ENCODE data around the gene CD200R1.

The CD200R1 gene

DNA sequence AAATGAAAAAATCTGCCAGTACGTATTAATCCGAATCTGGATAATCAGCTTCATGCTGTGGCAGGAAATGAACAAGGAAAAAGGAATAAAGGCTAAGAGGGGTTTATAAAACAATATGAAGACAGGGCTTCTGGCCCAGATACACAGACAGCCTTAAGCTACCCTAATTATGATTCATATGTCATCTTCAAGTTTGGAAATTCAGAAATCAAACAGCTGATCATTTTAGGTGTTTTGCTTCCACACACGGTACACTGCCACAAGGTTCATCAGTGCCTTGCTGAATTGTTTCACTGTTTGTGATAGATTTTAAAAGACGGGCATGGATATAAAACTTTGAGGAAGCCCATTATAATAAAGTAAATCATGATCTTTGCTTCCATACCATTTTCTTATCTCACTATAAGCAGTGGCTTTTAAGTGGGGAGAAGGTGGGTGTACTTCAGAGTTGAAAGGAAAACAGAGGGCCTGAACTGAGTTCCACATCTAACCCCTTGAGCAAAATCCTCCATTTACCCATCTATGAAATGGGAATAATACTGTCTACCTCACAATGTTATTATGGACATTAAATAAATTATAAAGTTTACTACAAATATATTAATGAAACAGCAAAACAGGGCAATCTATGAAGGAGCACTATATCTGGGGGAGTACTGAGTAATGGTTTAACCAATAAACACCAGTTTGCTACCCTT lies 31.6 kb upstream of the CD200R1 start:
- no peak overlapping the region for H3K9ac ChIP-seq (ENCODE audit: low read length)
- no peaks in the 10 kb centered on the region for H4K20me1 ChIP-seq (ENCODE audit: insufficient read depth, low read length)
- no peak overlapping the region for H3K27ac ChIP-seq (ENCODE audit: low read depth, low read length, poor library complexity, severe bottlenecking)
- H2AFZ ChIP-seq (ENCODE audit: low read length), result no peak overlapping the region
- no peak overlapping the region for H3K4me3 ChIP-seq (ENCODE audit: low read depth, low read length, poor library complexity, severe bottlenecking)
- H3F3A ChIP-seq (ENCODE audit: insufficient read depth, low read length), result no peaks in the 10 kb centered on the region
- H3K4me1 ChIP-seq (ENCODE audit: insufficient read depth, low read length, severe bottlenecking), result no peaks in the 10 kb centered on the region
- no peak for TF ChIP-seq EZH2 (IDR thresholded peaks at IDR 0.05; ENCODE audit: borderline replicate concordance, low read length)
- TF ChIP-seq, protein P1, sequence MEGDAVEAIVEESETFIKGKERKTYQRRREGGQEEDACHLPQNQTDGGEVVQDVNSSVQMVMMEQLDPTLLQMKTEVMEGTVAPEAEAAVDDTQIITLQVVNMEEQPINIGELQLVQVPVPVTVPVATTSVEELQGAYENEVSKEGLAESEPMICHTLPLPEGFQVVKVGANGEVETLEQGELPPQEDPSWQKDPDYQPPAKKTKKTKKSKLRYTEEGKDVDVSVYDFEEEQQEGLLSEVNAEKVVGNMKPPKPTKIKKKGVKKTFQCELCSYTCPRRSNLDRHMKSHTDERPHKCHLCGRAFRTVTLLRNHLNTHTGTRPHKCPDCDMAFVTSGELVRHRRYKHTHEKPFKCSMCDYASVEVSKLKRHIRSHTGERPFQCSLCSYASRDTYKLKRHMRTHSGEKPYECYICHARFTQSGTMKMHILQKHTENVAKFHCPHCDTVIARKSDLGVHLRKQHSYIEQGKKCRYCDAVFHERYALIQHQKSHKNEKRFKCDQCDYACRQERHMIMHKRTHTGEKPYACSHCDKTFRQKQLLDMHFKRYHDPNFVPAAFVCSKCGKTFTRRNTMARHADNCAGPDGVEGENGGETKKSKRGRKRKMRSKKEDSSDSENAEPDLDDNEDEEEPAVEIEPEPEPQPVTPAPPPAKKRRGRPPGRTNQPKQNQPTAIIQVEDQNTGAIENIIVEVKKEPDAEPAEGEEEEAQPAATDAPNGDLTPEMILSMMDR (IDR thresholded peaks at IDR 0.05; ENCODE audit: low read length), result no peak
- no peaks in the 10 kb centered on the region for H3K9me3 ChIP-seq (ENCODE audit: low read length)
- H3K27me3 ChIP-seq (ENCODE audit: insufficient read depth, low read length), result no peaks in the 10 kb centered on the region
- H3K9me2 ChIP-seq (ENCODE audit: low read depth, low read length), result no peaks in the 10 kb centered on the region
- H3K4me2 ChIP-seq (ENCODE audit: low read length), result no peak overlapping the region
- H3K36me3 ChIP-seq (ENCODE audit: insufficient read depth, low read length), result peaks cover 93% of the 10 kb centered on the region
- 0 out of 2 replicates have a peak, but pooled peaks cover 4% of the 10 kb centered on the region for H3K79me2 ChIP-seq (ENCODE audit: insufficient read depth, low read length)

DNA sequence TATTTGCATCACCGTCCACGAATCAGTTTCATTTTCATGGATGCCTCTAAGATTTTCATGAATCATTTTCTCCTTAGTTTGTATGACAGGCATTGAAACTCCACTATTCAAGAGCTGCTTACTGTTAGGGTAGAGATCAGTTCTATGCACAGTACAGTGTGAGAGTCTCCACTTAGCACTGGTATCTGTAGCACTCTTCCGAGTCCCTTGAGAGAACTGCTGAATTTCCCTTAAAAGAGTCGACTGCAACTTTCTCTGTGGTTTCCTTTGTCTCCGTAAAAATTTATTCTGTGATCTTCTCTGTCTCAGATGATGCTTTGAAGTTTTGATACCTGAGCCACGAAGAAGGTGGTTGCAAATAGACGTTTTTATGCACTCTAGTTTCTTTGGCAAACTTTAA lies 30.7 kb upstream of the CD200R1 start:
- H3K4me1 ChIP-seq (ENCODE audit: insufficient read depth, low read length, severe bottlenecking), result no peaks in the 10 kb centered on the region
- no peak overlapping the region for H3K4me2 ChIP-seq (ENCODE audit: low read length)
- no peaks in the 10 kb centered on the region for H3K9me3 ChIP-seq (ENCODE audit: low read length)
- no peak overlapping the region for H3K4me3 ChIP-seq (ENCODE audit: low read depth, low read length, poor library complexity, severe bottlenecking)
- H3K79me2 ChIP-seq (ENCODE audit: insufficient read depth, low read length), result 0 out of 2 replicates have a peak, but pooled peaks cover 4% of the 10 kb centered on the region
- no peaks in the 10 kb centered on the region for H3K9me2 ChIP-seq (ENCODE audit: low read depth, low read length)
- peaks cover 93% of the 10 kb centered on the region for H3K36me3 ChIP-seq (ENCODE audit: insufficient read depth, low read length)
- no peaks in the 10 kb centered on the region; the same call in 1 of the 2 replicates for H3F3A ChIP-seq (ENCODE audit: insufficient read depth, low read length)
- H3K9ac ChIP-seq (ENCODE audit: low read length), result no peak overlapping the region
- H4K20me1 ChIP-seq (ENCODE audit: insufficient read depth, low read length), result no peaks in the 10 kb centered on the region
- no peaks in the 10 kb centered on the region for H3K27me3 ChIP-seq (ENCODE audit: insufficient read depth, low read length)
- H3K27ac ChIP-seq (ENCODE audit: low read depth, low read length, poor library complexity, severe bottlenecking), result no peak overlapping the region
- H2AFZ ChIP-seq (ENCODE audit: low read length), result no peak overlapping the region
- TF ChIP-seq, protein P1 (IDR thresholded peaks at IDR 0.05; ENCODE audit: low read length), result no peak
- no peak for TF ChIP-seq EZH2 (IDR thresholded peaks at IDR 0.05; ENCODE audit: borderline replicate concordance, low read length)

DNA sequence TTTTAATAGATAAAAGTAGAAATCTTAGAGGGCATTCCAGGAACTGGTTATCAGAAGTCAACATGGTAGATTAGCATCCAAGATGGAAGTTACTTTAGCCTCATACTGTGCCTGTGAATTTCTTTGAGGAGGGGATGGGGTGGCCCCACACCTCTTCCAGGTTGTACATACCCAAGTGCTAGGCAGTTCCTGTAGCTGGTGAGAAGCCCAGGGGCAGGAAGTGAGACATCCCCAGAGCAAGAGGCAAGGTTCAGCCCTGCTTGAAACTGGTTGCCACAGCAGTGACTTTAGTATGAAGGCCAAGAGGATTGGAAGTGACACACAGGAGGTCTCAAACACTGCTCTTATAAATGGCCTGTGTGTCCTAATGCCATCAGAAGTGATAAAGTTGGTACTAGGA lies 27.8 kb upstream of the CD200R1 start:
- Histone ChIP-seq H3K27ac (ENCODE audit: low read depth, low read length, poor library complexity, severe bottlenecking) (no peak overlapping the region), H2AFZ (ENCODE audit: low read length) (no peak overlapping the region), H3K4me2 (ENCODE audit: low read length) (no peak overlapping the region), H3K36me3 (ENCODE audit: insufficient read depth, low read length) (peaks cover 93% of the 10 kb centered on the region), H3K4me1 (ENCODE audit: insufficient read depth, low read length, severe bottlenecking) (no peaks in the 10 kb centered on the region), H3K9ac (ENCODE audit: low read length) (no peak overlapping the region), H4K20me1 (ENCODE audit: insufficient read depth, low read length) (no peaks in the 10 kb centered on the region), H3K79me2 (ENCODE audit: insufficient read depth, low read length) (no peaks in the 10 kb centered on the region), H3K9me2 (ENCODE audit: low read depth, low read length) (no peaks in the 10 kb centered on the region), H3K4me3 (ENCODE audit: low read depth, low read length, poor library complexity, severe bottlenecking) (no peak overlapping the region), H3K9me3 (ENCODE audit: low read length) (no peaks in the 10 kb centered on the region), H3K27me3 (ENCODE audit: insufficient read depth, low read length) (no peaks in the 10 kb centered on the region), H3F3A (ENCODE audit: insufficient read depth, low read length) (no peaks in the 10 kb centered on the region; the same call in 1 of the 2 replicates)
- TF ChIP-seq, protein P1 (IDR thresholded peaks at IDR 0.05; ENCODE audit: low read length), result no peak
- no peak for TF ChIP-seq EZH2 (IDR thresholded peaks at IDR 0.05; ENCODE audit: borderline replicate concordance, low read length)
